HEK293 (cell line): Measurements from ENCODE around the gene ACAA2.

Experiments used
- GFI1B ChIP-seq: fragments of 450-650 bp; formaldehyde crosslinking; IDR thresholded peaks from 2 replicates; pipeline ENCODE4 v1.5.1; 2016; ENCODE audit warnings: missing biosample characterization, missing genetic modification characterization
- HOXA7 ChIP-seq: sonication (generic); formaldehyde crosslinking; IDR thresholded peaks from 2 replicates; pipeline ENCODE4 v1.8.1; 2022; ENCODE audit warnings: missing genetic modification reagents, borderline replicate concordance
- KLF8 ChIP-seq: fragments of 450-650 bp; formaldehyde crosslinking; IDR thresholded peaks from 2 replicates; pipeline ENCODE4 v1.5.1; 2016; ENCODE audit warnings: missing biosample characterization, missing genetic modification characterization
- PRDM10 ChIP-seq: fragments of 450-650 bp; formaldehyde crosslinking; IDR thresholded peaks from 2 replicates; pipeline ENCODE4 v1.5.1; 2016; ENCODE audit warnings: missing biosample characterization, missing genetic modification characterization
- ZBTB49 ChIP-seq: fragments of 450-650 bp; formaldehyde crosslinking; IDR thresholded peaks from 2 replicates; pipeline ENCODE4 v1.5.1; 2016; ENCODE audit warnings: missing biosample characterization, missing genetic modification characterization, low read depth
- ZBTB8A ChIP-seq: fragments of 450-650 bp; formaldehyde crosslinking; IDR thresholded peaks from 2 replicates; pipeline ENCODE4 v1.5.1; 2016; ENCODE audit warnings: missing biosample characterization, missing genetic modification characterization
- ZNF266 ChIP-seq: fragments of 450-650 bp; formaldehyde crosslinking; IDR thresholded peaks from 2 replicates; pipeline ENCODE4 v1.5.1; 2016; ENCODE audit warnings: missing biosample characterization, missing genetic modification characterization, low read depth
- ZNF362 ChIP-seq: fragments of 450-650 bp; formaldehyde crosslinking; IDR thresholded peaks from 2 replicates; pipeline ENCODE4 v1.5.1; 2016; ENCODE audit warnings: missing biosample characterization, missing genetic modification characterization
- ZNF529 ChIP-seq: fragments of 450-650 bp; formaldehyde crosslinking; IDR thresholded peaks from 2 replicates; pipeline ENCODE4 v1.5.1; 2017; ENCODE audit warnings: missing genetic modification characterization, missing biosample characterization; ENCODE audit not compliant: insufficient replicate concordance
- ZNF558 ChIP-seq: fragments of 450-650 bp; formaldehyde crosslinking; IDR thresholded peaks from 2 replicates; pipeline ENCODE4 v1.5.1; 2016; ENCODE audit warnings: missing biosample characterization, missing genetic modification characterization
- ZNF596 ChIP-seq: fragments of 450-650 bp; IDR thresholded peaks from 2 replicates; pipeline ENCODE4 v1.5.0; 2018; ENCODE audit warnings: missing biosample characterization, mild to moderate bottlenecking, missing genetic modification characterization, moderate library complexity
- ZNF624 ChIP-seq: fragments of 450-650 bp; formaldehyde crosslinking; IDR thresholded peaks from 2 replicates; pipeline ENCODE4 v1.5.1; 2017; ENCODE audit warnings: missing biosample characterization, missing genetic modification characterization
- ZNF626 ChIP-seq: fragments of 450-650 bp; sonication (Bioruptor Pico); formaldehyde crosslinking; IDR thresholded peaks from 2 replicates; pipeline ENCODE4 v1.5.1; 2018; ENCODE audit warnings: missing biosample characterization, missing genetic modification characterization, inconsistent platforms
- ZNF670 ChIP-seq: fragments of 450-650 bp; formaldehyde crosslinking; IDR thresholded peaks from 2 replicates; pipeline ENCODE4 v1.5.1; 2016; ENCODE audit warnings: missing biosample characterization, missing genetic modification characterization, low read depth
- ZNF677 ChIP-seq: fragments of 450-650 bp; IDR thresholded peaks from 2 replicates; pipeline ENCODE4 v1.5.0; 2018; ENCODE audit warnings: missing biosample characterization, mild to moderate bottlenecking, missing genetic modification characterization, moderate library complexity
- ZNF747 ChIP-seq: fragments of 450-650 bp; formaldehyde crosslinking; IDR thresholded peaks from 2 replicates; pipeline ENCODE4 v1.5.1; 2016; ENCODE audit warnings: missing biosample characterization, missing genetic modification characterization
- TF ChIP-seq, protein P1 (sequence below): sonication (generic); formaldehyde crosslinking; IDR thresholded peaks from 2 replicates; pipeline ENCODE4 v1.8.1; 2022; ENCODE audit warnings: mild to moderate bottlenecking, moderate library complexity, missing genetic modification reagents
- TF ChIP-seq, protein P2 (sequence below): fragments of 450-650 bp; formaldehyde crosslinking; optimal IDR thresholded peaks from 2 replicates; pipeline ENCODE3; 2016; ENCODE audit warnings: missing biosample characterization, mild to moderate bottlenecking, missing genetic modification characterization
- TF ChIP-seq, protein P3 (sequence below): fragments of 450-650 bp; formaldehyde crosslinking; IDR thresholded peaks from 2 replicates; pipeline ENCODE4 v1.5.1; 2016; ENCODE audit warnings: missing biosample characterization, missing genetic modification characterization
- TF ChIP-seq, protein P4 (sequence below): fragments of 450-650 bp; formaldehyde crosslinking; IDR thresholded peaks from 2 replicates; pipeline ENCODE4 v1.5.1; 2016; ENCODE audit warnings: missing biosample characterization, missing genetic modification characterization, borderline replicate concordance
- TF ChIP-seq, protein P5 (sequence below): fragments of 450-650 bp; formaldehyde crosslinking; IDR thresholded peaks from 2 replicates; pipeline ENCODE4 v1.5.1; 2016; ENCODE audit warnings: missing biosample characterization, missing genetic modification characterization

ACAA2 gene

DNA sequence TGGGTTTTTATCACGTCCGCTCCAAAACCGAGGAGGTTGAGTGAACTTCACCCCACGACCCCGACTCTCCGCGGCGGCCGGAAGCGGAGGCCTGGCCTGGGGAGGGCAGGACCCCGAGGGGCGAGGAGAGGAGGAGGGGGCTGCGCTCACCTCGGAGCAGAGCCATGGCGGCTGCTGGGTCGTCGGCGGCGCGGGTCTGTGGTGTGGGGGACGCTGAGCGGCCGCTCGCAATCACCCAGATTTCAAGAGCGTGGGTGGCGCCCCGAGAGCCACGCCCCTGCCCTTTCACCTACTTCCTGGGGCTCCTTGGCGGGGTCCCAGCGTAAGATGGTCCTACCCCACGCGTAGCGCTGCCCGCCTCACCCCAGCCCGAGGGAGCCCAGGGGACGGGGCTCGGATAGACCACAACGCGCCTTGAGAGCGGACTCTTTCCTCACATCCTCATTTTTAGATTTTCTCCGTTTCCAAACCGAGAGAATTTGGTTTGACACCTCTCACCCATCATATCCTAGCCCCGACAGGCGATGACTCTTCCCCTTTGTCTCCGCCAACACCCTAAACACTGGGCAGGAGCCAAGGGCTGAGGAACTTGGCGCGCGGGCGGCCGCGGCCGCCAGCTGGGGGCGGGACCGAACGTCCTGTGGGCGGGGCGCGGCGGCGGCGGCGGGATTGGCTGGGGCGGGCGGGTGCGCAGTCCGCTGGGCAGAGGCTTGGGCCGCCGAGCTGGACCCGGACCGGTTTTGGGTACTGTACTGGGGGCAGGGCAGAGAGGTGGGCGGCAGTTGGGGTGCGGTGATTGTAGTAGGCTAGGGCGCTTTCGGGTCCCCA lies at the start of gene ACAA2 (continued):
- TF ChIP-seq ZNF626 (no peak), ZNF558 (tag by site-specific recombination) (peak; percentile 18; the same call in 1 of the 2 replicates), ZNF596 (tag by site-specific recombination) (no peak), ZNF624 (tag by site-specific recombination) (no peak), ZNF266 (tag by site-specific recombination) (no peak), KLF8 (tag by site-specific recombination) (peak; percentile 80), ZNF677 (tag by site-specific recombination) (no peak), ZNF362 (tag by site-specific recombination) (no peak), PRDM10 (tag by site-specific recombination) (peak; percentile 99), ZNF670 (tag by site-specific recombination) (no peak), ZBTB8A (tag by site-specific recombination) (peak; percentile 97), ZBTB49 (tag by site-specific recombination) (no peak), HOXA7 (CRISPR knock-in tag) (no peak), ZNF747 (tag by site-specific recombination) (no peak), ZNF529 (tag by site-specific recombination) (no peak), GFI1B (tag by site-specific recombination) (0 out of 2 replicates have a peak, but pooled peaks have one; percentile 22)
- TF ChIP-seq, protein P1, sequence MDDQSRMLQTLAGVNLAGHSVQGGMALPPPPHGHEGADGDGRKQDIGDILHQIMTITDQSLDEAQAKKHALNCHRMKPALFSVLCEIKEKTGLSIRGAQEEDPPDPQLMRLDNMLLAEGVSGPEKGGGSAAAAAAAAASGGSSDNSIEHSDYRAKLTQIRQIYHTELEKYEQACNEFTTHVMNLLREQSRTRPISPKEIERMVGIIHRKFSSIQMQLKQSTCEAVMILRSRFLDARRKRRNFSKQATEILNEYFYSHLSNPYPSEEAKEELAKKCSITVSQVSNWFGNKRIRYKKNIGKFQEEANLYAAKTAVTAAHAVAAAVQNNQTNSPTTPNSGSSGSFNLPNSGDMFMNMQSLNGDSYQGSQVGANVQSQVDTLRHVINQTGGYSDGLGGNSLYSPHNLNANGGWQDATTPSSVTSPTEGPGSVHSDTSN (CRISPR knock-in tag), result no peak
- TF ChIP-seq, protein P2, sequence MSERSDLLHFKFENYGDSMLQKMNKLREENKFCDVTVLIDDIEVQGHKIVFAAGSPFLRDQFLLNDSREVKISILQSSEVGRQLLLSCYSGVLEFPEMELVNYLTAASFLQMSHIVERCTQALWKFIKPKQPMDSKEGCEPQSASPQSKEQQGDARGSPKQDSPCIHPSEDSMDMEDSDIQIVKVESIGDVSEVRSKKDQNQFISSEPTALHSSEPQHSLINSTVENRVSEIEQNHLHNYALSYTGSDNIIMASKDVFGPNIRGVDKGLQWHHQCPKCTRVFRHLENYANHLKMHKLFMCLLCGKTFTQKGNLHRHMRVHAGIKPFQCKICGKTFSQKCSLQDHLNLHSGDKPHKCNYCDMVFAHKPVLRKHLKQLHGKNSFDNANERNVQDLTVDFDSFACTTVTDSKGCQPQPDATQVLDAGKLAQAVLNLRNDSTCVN, result peak; percentile 69
- TF ChIP-seq, protein P3, sequence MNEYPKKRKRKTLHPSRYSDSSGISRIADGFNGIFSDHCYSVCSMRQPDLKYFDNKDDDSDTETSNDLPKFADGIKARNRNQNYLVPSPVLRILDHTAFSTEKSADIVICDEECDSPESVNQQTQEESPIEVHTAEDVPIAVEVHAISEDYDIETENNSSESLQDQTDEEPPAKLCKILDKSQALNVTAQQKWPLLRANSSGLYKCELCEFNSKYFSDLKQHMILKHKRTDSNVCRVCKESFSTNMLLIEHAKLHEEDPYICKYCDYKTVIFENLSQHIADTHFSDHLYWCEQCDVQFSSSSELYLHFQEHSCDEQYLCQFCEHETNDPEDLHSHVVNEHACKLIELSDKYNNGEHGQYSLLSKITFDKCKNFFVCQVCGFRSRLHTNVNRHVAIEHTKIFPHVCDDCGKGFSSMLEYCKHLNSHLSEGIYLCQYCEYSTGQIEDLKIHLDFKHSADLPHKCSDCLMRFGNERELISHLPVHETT (tag by site-specific recombination), result 0 out of 2 replicates have a peak, but pooled peaks have one; percentile 30
- TF ChIP-seq, protein P4, sequence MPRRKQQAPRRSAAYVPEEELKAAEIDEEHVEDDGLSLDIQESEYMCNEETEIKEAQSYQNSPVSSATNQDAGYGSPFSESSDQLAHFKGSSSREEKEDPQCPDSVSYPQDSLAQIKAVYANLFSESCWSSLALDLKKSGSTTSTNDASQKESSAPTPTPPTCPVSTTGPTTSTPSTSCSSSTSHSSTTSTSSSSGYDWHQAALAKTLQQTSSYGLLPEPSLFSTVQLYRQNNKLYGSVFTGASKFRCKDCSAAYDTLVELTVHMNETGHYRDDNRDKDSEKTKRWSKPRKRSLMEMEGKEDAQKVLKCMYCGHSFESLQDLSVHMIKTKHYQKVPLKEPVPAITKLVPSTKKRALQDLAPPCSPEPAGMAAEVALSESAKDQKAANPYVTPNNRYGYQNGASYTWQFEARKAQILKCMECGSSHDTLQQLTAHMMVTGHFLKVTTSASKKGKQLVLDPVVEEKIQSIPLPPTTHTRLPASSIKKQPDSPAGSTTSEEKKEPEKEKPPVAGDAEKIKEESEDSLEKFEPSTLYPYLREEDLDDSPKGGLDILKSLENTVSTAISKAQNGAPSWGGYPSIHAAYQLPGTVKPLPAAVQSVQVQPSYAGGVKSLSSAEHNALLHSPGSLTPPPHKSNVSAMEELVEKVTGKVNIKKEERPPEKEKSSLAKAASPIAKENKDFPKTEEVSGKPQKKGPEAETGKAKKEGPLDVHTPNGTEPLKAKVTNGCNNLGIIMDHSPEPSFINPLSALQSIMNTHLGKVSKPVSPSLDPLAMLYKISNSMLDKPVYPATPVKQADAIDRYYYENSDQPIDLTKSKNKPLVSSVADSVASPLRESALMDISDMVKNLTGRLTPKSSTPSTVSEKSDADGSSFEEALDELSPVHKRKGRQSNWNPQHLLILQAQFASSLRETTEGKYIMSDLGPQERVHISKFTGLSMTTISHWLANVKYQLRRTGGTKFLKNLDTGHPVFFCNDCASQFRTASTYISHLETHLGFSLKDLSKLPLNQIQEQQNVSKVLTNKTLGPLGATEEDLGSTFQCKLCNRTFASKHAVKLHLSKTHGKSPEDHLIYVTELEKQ (tag by site-specific recombination), result no peak; the same call in 1 of the 2 replicates
- TF ChIP-seq, protein P5, sequence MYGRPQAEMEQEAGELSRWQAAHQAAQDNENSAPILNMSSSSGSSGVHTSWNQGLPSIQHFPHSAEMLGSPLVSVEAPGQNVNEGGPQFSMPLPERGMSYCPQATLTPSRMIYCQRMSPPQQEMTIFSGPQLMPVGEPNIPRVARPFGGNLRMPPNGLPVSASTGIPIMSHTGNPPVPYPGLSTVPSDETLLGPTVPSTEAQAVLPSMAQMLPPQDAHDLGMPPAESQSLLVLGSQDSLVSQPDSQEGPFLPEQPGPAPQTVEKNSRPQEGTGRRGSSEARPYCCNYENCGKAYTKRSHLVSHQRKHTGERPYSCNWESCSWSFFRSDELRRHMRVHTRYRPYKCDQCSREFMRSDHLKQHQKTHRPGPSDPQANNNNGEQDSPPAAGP (tag by site-specific recombination), result peak; percentile 45; the same call in 1 of the 2 replicates
